ENCODE data around the gene GPR4.
A peak's percentile ranks its signal among the peaks of the same experiment; 100 is the strongest.

Gene GPR4

GRCh38 chr19:45587873-45588272, 14.1 kb downstream of the GPR4 start:
- no peak for DNase-seq

DNA sequence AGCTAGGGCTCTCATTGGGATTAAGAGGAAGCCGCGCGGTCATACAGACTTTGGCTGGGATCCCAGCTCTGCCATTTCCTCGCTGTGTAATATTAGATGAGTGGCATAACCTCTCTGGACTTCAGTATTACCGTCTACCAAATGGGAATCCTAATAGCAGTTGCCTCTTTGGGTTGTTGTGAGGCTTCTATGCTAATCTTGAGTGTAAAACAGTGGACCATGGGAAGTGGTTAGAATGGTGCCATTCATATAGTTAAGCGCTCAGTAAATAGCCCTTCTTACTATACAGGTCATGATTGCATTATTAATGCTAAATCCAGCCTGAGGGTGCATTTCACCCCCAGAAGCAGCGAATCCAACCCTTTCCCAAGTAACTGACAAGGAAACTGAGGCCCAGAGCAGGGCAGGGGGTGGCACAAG, 16.8 kb downstream of the GPR4 start:
- no peak for DNase-seq

- peak; percentile 94 to 98 for DNase-seq
Observed at GRCh38 chr19:45584332-45585157, 17.5 kb downstream of the GPR4 start, which contains the start of gene OPA3. TSS of gene OPA3 (minus strand) at chr19:45584802. CDS start at chr19:45584764, 38 bp downstream.

DNA sequence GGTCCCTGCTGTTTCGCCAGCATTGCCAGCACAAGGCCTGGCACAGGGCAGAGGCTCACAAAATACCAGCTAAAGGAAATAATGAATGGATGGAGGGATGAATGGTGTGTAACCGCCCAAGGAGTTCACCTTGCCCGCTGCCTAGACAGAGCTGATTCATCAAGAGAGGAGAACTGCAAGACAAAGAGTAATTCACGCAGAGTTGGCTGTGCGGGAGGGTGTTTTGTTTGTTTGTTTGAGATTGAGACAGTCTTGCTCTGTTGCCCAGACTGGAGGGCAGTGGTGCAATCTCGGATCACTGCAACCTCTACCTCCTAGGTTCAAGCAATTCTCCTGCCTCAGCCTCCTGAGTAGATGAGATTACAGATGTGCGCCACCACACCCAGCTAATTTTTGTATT, 20.4 kb downstream of the GPR4 start:
- DNase-seq, result no peak

GRCh38 chr19:45578861-45579260, 23.2 kb downstream of the GPR4 start:
- DNase-seq, result no peak

- DNase-seq, result peak; percentile 40 to 55
Observed at GRCh38 chr19:45577111-45577905, 24.7 kb downstream of the GPR4 start.

DNA sequence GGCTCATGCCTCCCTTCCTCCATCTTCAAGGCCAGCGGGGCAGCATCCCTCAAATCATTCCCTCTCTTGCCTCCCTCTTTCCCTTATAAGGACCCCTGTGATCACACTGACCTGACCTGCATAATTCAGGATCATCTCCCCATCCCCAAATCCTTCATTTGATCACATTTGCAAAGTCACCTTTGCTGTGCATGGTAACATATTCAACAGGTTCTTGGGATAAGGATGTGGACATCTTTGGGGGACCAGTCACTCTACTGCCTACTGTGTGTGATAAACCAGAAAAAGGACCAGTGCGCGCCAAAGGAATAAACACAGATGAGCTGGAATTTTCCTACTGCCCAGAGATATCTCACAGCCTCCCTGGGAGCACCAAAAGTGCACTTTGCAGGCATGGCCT, 25.3 kb downstream of the GPR4 start:
- no peak for DNase-seq

GRCh38 chr19:45575216-45575615, 26.8 kb downstream of the GPR4 start:
- no peak for DNase-seq

DNA sequence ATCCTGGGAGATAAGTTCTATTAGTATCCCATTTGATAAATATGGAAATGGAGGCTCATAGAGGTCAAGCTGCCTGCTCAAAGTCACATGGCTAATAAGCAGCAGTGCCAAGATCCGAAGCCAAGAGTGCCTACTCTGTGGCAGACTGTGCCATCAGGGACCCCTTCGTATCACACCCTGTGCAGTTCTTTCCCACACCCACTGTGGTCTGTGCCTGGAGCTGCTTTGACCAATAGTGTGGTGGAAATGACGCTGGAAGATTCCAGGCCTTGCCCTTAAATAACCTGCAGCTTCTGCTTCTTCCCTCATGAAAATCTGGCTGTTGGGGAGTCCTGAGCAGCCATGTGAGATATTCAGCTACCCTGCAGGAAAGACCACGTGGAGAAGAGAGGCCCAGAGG, 27.5 kb downstream of the GPR4 start:
- no peak for DNase-seq

GRCh38 chr19:45571457-45572220, 30.4 kb downstream of the GPR4 start:
- no peak for DNase-seq

DNA sequence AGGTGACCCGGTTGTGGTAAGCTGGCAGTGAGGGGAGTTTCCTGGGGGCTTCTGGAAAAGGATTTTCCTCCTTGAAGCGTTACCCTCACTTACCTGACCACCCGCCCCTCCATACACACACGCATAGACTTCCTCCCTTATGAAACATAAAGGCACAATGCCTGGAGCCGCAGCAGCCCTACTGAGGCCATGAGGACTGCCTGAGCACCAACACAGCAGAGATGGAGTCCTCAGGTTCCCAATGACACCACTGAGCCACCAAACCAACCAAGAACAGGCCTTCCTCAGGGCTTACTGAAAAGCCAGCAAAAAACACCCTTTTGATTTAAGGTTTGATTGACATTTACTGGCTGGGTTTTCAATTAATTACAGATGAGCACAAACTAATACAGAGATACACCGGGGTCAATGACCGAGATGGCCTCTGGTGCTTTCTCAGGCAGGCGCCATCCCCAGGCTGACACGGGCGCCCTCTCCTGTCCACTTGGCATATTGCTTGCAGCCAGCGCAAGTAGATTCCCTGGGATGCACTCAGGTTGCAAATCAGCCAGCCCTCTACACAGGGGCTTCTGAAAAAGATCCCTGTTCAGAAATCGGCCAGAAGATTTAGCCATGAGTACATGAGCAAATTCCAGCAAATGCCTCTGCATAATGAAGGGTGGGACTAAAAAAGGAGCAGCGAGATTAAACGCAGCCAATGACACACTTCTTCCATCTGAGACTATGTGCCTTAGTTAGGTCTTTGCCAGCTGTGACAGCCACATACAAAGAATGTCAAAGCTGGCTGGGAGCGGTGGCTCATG, 32.2 kb downstream of the GPR4 start:
- DNase-seq, result peak in 1 of 2 experiments; percentile 19

DNA sequence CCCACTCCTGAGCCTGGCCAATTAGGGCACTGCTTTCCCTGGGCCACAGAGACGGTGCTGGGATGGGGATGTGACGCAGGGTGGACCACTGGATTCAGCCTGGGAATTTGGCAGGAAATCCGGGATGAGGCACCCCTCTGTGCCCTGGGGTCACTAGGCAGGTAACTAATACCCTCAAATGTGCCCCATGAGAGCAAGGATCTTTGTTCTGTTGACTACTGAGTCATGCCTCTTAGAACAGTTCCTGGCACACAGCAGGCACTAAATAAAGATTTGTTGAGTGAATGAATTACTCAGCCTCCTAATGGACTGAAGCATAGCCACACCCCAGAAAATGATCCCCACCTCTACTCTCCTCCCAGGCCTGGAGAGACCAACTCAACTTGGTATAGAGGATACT, 33.3 kb downstream of the GPR4 start:
- DNase-seq, result no peak

- no peak for DNase-seq
Observed at GRCh38 chr19:45567609-45568008, 34.4 kb downstream of the GPR4 start.

DNA sequence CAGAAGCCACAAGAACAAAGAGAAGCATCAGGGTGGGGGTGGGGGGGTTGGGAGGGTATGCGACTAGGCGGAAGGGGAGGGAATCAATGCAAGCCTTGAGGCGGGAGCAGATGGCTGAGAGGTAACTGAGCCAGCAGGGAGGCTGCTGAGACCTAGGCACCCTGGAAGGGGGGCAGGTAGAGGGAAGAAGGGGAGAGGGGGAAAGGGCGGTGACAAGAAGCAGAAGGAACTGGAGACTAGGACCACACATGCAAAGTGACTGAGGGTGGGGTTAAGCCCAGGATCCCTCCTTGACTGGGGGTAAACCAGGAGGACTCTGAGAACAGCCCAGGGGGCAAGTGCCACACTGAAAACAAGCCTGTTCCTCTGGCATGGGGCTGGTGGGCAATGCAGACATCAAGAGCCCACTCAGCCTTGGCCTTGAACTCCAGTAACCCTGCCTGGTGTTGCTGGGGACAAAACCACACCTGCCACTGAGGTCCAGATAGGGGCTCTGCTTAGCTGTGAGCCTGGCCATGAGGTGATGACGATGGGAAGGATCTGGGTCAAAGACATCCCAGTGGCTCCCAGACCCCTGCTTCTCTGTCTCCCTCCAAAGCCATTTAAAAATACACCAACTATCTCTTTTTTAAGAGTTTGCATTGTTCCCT, 37.8 kb downstream of the GPR4 start:
- DNase-seq, result no peak

DNA sequence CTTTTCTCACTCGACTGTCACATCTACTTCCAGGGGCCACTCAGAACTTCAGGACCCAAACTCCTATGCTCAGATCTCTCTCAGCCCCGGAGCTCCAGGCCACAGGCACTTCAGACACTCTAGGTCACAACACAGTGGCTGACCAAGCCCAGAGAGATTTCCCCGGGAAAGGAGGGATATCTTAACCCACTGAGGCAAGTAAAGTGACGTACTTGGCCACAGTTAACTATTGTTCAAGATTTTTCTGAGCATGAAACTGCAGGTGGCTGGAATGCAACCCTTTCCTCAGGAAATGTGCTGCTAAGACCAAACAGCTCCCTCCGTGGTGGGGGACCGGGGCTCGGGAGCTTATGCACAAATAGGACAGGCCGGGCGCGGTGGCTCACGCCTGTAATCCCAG, 41.3 kb downstream of the GPR4 start:
- no peak for DNase-seq

GRCh38 chr19:45560038-45560437, 42.0 kb downstream of the GPR4 start:
- no peak for DNase-seq

GRCh38 chr19:45558399-45558878, 43.6 kb downstream of the GPR4 start:
- DNase-seq, result no peak

DNA sequence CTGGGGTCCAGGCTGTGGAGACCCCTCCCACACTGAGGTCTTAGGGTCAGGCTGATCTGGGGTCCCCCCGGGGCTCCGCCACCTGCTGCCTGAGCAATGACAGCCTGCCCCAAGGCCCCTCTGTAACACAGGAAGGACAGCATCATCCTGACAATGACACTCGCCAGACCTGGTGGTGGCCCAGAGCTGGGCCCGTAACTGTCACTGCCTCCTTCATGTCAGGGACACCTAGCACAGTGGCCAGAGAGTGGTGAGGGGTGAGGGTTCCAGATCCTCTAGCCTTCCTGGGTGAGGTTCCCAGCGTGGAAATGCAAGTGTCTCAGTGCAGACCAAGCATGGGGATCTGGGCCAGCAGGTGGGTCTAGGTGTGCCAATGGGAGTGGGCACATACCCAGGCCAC, 45.2 kb downstream of the GPR4 start:
- DNase-seq, result no peak

GRCh38 chr19:45554481-45554880, 47.5 kb downstream of the GPR4 start:
- no peak for DNase-seq

DNA sequence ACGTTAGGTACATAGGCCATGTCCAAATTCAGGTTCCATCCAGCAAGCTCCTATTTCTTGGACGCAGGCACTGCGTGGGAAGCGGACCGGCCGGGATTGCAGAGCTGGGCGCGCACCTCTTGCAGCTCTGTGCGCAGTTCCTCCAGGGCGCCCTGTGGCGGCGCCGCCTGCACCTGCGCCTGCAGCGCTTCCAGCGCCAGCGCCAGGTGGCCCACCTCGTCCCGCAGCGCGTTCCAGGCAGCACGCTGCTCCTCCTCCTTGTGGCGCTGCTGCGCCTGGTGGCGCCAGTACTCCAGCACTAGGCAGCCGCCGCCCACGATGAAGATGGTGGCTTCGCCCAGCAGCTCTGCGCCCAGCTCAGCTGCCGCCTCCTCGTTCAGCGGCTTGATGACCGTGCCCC, 48.5 kb downstream of the GPR4 start:
- DNase-seq, result no peak

- DNase-seq, result no peak
Observed at GRCh38 chr19:45547965-45548609, 53.9 kb downstream of the GPR4 start.
